ENCODE results near the gene NBPF20.
A peak's percentile ranks its signal among the peaks of the same experiment; 100 is the strongest.
"Not testable (repeated sequence)": the region's sequence is repeated elsewhere in the genome, so short reads cannot be mapped to it uniquely, and the experiment has no call there.

The NBPF20 gene

GRCh38 chr1:145424612-145425435 is 579 bp downstream of the NBPF20 start:
- peak; percentile 1 for DNase-seq (ENCODE audit: low spot score)

- DNase-seq (ENCODE audit: low spot score) = not testable (repeated sequence)
These were observed 10.3 kb downstream of the NBPF20 start for GRCh38 chr1:145415149-145415548.

GRCh38 chr1:145407266-145407665 is 18.1 kb downstream of the NBPF20 start:
- not testable (repeated sequence) for DNase-seq (ENCODE audit: low spot score)

- DNase-seq (ENCODE audit: low spot score) = peak; percentile 2
These were observed 20.5 kb downstream of the NBPF20 start for GRCh38 chr1:145404949-145405348.

DNA sequence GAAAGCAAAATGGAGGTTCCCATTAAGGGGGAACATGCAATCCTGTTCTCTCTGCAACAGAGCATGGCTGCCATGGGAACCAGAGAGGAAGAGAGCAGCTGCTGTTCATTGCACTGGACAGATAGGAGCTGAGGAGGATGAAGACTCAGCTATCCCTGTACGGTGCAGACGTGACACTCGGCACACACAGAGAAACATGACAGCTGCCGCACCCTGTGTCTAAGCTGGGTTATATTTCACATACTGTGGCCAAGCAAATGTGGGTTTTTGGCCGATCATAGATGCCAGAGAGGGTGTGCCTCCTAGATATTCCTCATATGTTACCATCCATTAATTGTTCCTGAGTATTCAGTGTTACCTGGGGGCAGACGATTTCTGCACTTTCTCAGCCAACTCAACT is 24.7 kb downstream of the NBPF20 start:
- DNase-seq (ENCODE audit: low spot score) = not testable (repeated sequence)

Data from pons (tissue), 1 donor.